ENCODE data around the gene ACOT6.

The ACOT6 gene

GRCh38 chr14:73599499-73599898, 12.8 kb upstream of the ACOT6 start:
- no peak for TF ChIP-seq CTCF (IDR thresholded peaks at IDR 0.05; ENCODE audit: low read depth, low read length)
- no peak overlapping the region for H3K4me3 ChIP-seq (replicated peaks in 1 of 2; ENCODE audit: low read depth in 2 of 2, low read length in 2 of 2)
- DNase-seq (ENCODE audit: low read depth in 2 of 2) = no peak

GRCh38 chr14:73602994-73603393, 9.3 kb upstream of the ACOT6 start:
- TF ChIP-seq CTCF (IDR thresholded peaks at IDR 0.05; ENCODE audit: low read depth, low read length) = no peak
- H3K4me3 ChIP-seq (replicated peaks in 1 of 2; ENCODE audit: low read depth in 2 of 2, low read length in 2 of 2) = no peak overlapping the region
- no peak for DNase-seq (ENCODE audit: low read depth in 2 of 2)

GRCh38 chr14:73606271-73606670, 6.0 kb upstream of the ACOT6 start:
- no peak for DNase-seq (ENCODE audit: low read depth in 2 of 2)
- TF ChIP-seq CTCF (IDR thresholded peaks at IDR 0.05; ENCODE audit: low read depth, low read length) = no peak
- no peak overlapping the region for H3K4me3 ChIP-seq (replicated peaks in 1 of 2; ENCODE audit: low read depth in 2 of 2, low read length in 2 of 2)

GRCh38 chr14:73607241-73607640, 5.1 kb upstream of the ACOT6 start:
- no peak overlapping the region for H3K4me3 ChIP-seq (replicated peaks in 1 of 2; ENCODE audit: low read depth in 2 of 2, low read length in 2 of 2)
- DNase-seq (ENCODE audit: low read depth in 2 of 2) = no peak
- TF ChIP-seq CTCF (IDR thresholded peaks at IDR 0.05; ENCODE audit: low read depth, low read length) = no peak

GRCh38 chr14:73610687-73611086, 1.6 kb upstream of the ACOT6 start:
- no peak for TF ChIP-seq CTCF (IDR thresholded peaks at IDR 0.05; ENCODE audit: low read depth, low read length)
- DNase-seq (ENCODE audit: low read depth in 2 of 2) = peak; percentile 50 to 70
- H3K4me3 ChIP-seq (replicated peaks in 1 of 2; ENCODE audit: low read depth in 2 of 2, low read length in 2 of 2) = no peak overlapping the region

- no peak for DNase-seq (ENCODE audit: low read depth in 2 of 2)
- H3K4me3 ChIP-seq (replicated peaks in 1 of 2; ENCODE audit: low read depth in 2 of 2, low read length in 2 of 2) = peak overlapping the region; percentile 53 to 63
- TF ChIP-seq CTCF (IDR thresholded peaks at IDR 0.05; ENCODE audit: low read depth, low read length) = no peak
These were observed 698 bp downstream of the ACOT6 start for GRCh38 chr14:73613046-73613383.

GRCh38 chr14:73613419-73613963, 1.2 kb downstream of the ACOT6 start:
- H3K4me3 ChIP-seq (replicated peaks in 1 of 2; ENCODE audit: low read depth in 2 of 2, low read length in 2 of 2) = peak overlapping the region in 1 of 2 donors; percentile 63
- no peak for TF ChIP-seq CTCF (IDR thresholded peaks at IDR 0.05; ENCODE audit: low read depth, low read length)
- DNase-seq (ENCODE audit: low read depth in 2 of 2) = no peak

All from cardiac fibroblast (primary cell).